Mucosa of stomach (tissue), 1 donor: ENCODE results near the gene ZDHHC11.

Experiments used
- H3K27me3 ChIP-seq: one replicate; pipeline ENCODE4 v1.7.0; 2013; ENCODE audit warnings: mild to moderate bottlenecking, low read length; ENCODE audit not compliant: control insufficient read depth, insufficient read depth
- H3K36me3 ChIP-seq: one replicate; pipeline ENCODE4 v1.7.0; 2013; ENCODE audit warnings: low read length; ENCODE audit not compliant: control insufficient read depth, insufficient read depth
- H3K4me1 ChIP-seq: one replicate; pipeline ENCODE4 v1.7.0; 2013; ENCODE audit warnings: mild to moderate bottlenecking, low read length; ENCODE audit not compliant: control insufficient read depth, insufficient read depth
- H3K4me3 ChIP-seq: one replicate; pipeline ENCODE4 v1.7.0; 2013; ENCODE audit warnings: low read length
- H3K9ac ChIP-seq: one replicate; pipeline ENCODE4 v1.7.0; 2013; ENCODE audit warnings: mild to moderate bottlenecking, low read length, moderate library complexity
- H3K9me3 ChIP-seq: one replicate; pipeline ENCODE4 v1.7.0; 2013; ENCODE audit warnings: mild to moderate bottlenecking, low read length, moderate library complexity; ENCODE audit not compliant: control insufficient read depth
- donor health status: Pancreatic carcinoma.

Gene ZDHHC11

DNA sequence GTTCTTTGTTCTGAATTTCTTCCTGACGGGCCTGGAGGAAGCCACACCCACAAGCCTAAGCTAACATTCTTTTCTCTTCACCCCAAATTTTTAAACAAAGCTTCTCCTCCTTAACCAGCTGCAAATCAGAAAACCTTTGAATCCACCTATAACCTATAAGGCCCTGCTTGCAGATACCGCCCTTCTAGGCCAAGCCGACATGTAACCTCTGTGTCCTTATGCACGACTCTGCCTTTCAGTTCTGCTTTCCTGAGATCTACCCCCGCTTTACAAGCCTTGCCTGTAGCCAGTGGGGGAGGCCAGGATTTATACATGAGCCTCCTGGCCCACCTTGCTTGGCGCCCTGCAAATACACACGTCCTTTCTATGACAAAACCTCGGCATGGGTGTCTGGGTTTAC is 22.5 kb upstream of the ZDHHC11 start:
- Histone ChIP-seq H3K27me3 (no peaks in the 10 kb centered on the region), H3K36me3 (peaks cover 8% of the 10 kb centered on the region), H3K4me1 (peaks cover 9% of the 10 kb centered on the region), H3K9me3 (no peaks in the 10 kb centered on the region), H3K9ac (no peak overlapping the region), H3K4me3 (no peak overlapping the region)

DNA sequence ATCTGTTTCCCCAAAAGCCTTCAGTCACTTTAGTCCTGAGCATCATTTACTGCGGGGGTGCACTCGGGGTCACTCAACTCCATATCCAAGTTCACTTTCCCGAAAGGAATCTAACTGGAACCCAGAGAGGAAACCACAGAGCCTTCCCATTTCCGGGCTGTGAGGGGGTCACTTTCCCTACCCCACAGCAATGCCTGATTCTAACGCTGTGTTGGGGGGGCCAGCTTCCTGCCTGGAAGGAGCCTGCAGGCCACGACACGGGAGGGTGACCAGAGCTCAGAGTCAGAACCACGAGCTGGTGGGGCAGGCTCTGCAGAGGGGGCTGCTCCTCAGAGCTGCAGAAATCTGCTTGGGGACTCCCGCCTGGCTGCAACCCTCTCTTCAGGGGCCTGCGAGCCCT is 21.5 kb upstream of the ZDHHC11 start:
- Histone ChIP-seq H3K4me1 (peaks cover 9% of the 10 kb centered on the region), H3K27me3 (no peaks in the 10 kb centered on the region), H3K9me3 (no peaks in the 10 kb centered on the region), H3K36me3 (peaks cover 7% of the 10 kb centered on the region), H3K9ac (no peak overlapping the region), H3K4me3 (no peak overlapping the region)

DNA sequence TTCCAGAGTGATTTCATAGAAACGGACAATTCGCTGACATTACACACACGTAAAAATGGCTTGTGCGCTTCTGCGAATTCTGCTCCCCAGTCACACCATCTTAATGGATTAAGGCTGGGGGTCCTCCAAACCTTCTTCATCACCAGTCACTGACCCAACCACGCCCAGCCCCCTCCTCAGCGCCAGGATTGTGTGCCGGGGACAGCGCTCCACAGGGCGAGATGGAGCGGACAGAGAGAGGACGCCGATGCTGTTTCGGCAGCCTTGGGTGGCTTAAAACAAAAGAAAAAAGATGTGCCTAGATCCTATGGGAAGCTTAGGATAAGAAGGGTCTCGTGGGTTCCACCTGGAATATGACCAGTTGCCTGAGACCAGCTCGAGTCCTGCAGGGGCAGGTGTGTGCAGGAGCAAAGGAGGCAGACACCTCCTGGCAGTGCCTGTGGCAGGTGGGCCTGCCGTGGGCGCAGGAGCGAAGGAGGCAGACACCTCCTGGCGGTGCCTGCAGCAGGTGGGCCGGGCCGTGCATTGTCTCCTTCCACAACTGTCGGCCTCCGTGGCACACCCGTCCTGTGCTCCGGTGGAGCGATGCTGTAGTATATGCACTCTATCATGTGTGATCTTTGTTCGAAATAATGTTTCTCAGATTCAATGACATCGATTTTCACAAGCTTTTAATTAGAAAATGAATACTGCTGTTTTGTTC is 21.0 kb upstream of the ZDHHC11 start:
- Histone ChIP-seq H3K36me3 (peaks cover 7% of the 10 kb centered on the region), H3K9ac (no peak overlapping the region), H3K9me3 (no peaks in the 10 kb centered on the region), H3K4me1 (peaks cover 9% of the 10 kb centered on the region), H3K4me3 (no peak overlapping the region), H3K27me3 (no peaks in the 10 kb centered on the region)

DNA sequence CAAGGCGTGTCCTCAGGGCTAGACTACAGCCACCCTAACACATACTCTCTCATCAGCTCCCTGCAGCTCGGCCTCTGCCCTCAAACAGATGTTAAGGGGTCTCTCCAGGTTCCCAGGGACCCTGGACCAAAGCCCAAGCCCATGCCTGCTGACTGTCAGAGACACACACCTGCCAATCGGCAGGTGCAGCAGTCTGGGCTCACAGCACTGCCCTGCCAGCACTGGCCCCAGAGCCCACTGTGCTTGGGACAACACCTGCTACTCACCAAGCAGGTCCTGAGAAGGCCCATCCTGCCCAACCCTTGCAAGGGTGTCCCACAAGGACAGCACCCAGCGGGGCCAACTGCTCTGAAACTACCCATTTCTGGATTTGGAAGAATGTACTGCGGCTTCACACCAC is 20.2 kb upstream of the ZDHHC11 start:
- Histone ChIP-seq H3K36me3 (peaks cover 7% of the 10 kb centered on the region), H3K4me1 (peaks cover 9% of the 10 kb centered on the region), H3K4me3 (no peak overlapping the region), H3K9ac (no peak overlapping the region), H3K27me3 (no peaks in the 10 kb centered on the region), H3K9me3 (no peaks in the 10 kb centered on the region)

DNA sequence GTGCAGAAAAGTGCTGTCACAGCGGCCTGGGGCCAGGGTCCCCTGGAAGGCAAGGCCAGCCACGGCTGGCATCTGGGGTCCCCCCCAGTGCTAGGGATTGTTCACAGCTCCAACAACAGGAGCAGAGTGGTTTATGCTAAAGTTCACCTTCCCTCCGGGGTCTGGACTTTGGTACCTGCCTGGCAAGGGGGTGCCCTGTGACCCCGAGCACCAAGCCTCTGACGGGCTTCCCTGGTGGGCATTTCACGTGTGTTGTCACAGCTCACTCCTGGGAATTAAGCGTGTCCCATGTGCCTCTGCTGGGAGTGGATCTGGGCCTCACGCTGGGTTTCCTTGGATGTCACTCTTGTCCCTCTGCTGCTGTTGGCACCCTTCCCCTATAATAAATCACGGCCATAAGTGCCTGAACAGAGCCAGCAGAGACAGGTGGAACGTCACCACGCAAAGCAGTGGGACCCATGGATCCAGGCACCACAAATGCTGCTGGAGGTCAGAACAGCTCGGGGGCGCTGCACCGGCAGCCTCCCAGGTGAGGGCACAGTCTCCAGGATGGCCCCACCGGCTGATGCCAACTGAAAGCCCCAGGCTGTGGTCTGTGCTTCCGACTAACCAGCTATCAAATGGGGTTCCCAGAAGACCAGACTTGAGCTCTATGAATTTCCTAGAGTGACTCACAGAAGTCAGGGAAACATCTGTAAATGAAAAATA is 17.8 kb upstream of the ZDHHC11 start:
- no peaks in the 10 kb centered on the region for H3K27me3 ChIP-seq
- peaks cover 7% of the 10 kb centered on the region for H3K4me1 ChIP-seq
- no peak overlapping the region for H3K4me3 ChIP-seq
- H3K9me3 ChIP-seq = no peaks in the 10 kb centered on the region
- no peak overlapping the region for H3K9ac ChIP-seq
- H3K36me3 ChIP-seq = peaks cover 8% of the 10 kb centered on the region

GRCh38 chr5:867300-867870 is 16.6 kb upstream of the ZDHHC11 start:
- H3K9ac ChIP-seq = no peak overlapping the region
- no peaks in the 10 kb centered on the region for H3K9me3 ChIP-seq
- no peaks in the 10 kb centered on the region for H3K27me3 ChIP-seq
- peaks cover 6% of the 10 kb centered on the region for H3K36me3 ChIP-seq
- H3K4me1 ChIP-seq = no peaks in the 10 kb centered on the region
- H3K4me3 ChIP-seq = no peak overlapping the region

DNA sequence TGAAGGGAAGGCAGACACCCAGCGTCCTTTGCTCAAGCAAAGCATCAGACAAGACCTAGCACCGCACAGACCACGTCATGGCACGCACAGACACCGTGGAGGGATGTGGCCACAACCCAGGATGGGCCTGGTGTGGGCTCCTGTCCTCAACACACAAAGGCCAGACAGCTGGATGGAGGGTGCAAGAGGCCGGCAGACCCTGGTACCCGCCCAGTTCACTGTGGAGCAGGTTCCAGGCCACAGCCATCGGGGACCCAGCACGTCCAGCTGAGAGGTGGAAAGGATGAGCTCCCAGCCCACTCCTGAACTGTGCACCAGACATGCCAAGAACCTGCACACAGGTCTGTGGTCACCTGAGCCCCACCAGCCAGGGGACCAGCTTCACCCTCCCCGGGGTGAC is 15.0 kb upstream of the ZDHHC11 start:
- H3K9ac ChIP-seq = no peak overlapping the region
- no peaks in the 10 kb centered on the region for H3K9me3 ChIP-seq
- H3K4me3 ChIP-seq = no peak overlapping the region
- H3K4me1 ChIP-seq = no peaks in the 10 kb centered on the region
- peaks cover 6% of the 10 kb centered on the region for H3K36me3 ChIP-seq
- H3K27me3 ChIP-seq = no peaks in the 10 kb centered on the region

DNA sequence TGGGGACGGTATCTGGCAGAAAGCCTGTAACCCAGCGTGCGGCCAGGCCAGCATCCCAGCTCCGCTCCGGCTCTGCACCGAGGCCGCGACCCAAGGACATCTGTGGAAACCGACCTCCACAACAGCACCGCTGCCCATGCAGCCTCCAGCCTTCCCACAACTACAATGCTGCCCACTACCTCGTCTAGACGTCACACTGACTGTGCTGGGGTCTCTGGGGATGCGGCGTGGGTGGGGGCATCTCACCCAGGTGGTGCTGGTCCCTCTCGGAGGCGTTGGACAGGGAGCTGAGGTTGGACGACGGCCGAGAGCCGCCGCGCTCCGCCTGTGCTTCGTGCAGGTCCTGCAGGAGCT is 14.4 kb upstream of the ZDHHC11 start:
- Histone ChIP-seq H3K4me3 (no peak overlapping the region), H3K9me3 (no peaks in the 10 kb centered on the region), H3K9ac (no peak overlapping the region), H3K4me1 (no peaks in the 10 kb centered on the region), H3K27me3 (no peaks in the 10 kb centered on the region), H3K36me3 (peaks cover 6% of the 10 kb centered on the region)

- Histone ChIP-seq H3K9ac (no peak overlapping the region), H3K4me1 (no peaks in the 10 kb centered on the region), H3K4me3 (no peak overlapping the region), H3K36me3 (peaks cover 6% of the 10 kb centered on the region), H3K9me3 (no peaks in the 10 kb centered on the region), H3K27me3 (no peaks in the 10 kb centered on the region)
Measured at GRCh38 chr5:864492-865167, 13.8 kb upstream of the ZDHHC11 start.

DNA sequence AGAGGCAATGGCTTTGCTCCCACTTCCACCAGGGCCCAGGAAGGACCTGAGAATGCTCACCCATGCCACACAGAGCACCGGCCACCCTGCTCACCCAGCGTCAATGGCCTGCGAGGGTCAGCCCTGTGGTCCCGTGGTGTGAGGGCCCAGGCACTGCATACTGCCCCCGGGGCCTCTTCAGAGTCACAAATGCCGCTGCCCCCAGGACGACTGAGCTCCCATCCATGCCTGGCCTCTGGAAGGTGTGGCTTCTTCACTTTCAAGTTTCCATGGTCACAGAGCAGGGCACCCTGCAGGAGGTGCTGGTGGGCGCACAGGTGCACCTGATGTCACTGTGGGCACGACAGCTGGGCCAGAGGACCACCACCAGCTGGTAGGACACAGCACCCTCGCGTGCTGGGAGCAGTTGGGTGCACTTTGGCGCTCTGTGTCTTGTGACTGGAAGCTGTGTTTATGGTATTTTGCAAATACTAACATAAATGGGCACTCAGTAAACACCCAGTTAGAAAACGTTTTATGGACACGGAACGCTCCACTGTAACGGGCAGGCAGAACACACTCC is 12.5 kb upstream of the ZDHHC11 start:
- H3K4me3 ChIP-seq = no peak overlapping the region
- no peaks in the 10 kb centered on the region for H3K9me3 ChIP-seq
- no peak overlapping the region for H3K9ac ChIP-seq
- H3K27me3 ChIP-seq = no peaks in the 10 kb centered on the region
- peaks cover 6% of the 10 kb centered on the region for H3K36me3 ChIP-seq
- H3K4me1 ChIP-seq = no peaks in the 10 kb centered on the region

GRCh38 chr5:862367-863243 is 11.8 kb upstream of the ZDHHC11 start:
- peaks cover 4% of the 10 kb centered on the region for H3K36me3 ChIP-seq
- H3K4me1 ChIP-seq = no peaks in the 10 kb centered on the region
- H3K9me3 ChIP-seq = no peaks in the 10 kb centered on the region
- no peaks in the 10 kb centered on the region for H3K27me3 ChIP-seq
- H3K4me3 ChIP-seq = no peak overlapping the region
- H3K9ac ChIP-seq = no peak overlapping the region
